Right lobe of liver (tissue), 4 donors: ENCODE measurements around the gene IL17C.

Source experiments
- POLR2A ChIP-seq: fragments of 450-650 bp; IDR thresholded peaks from one replicate; pipeline ENCODE4 v1.6.1; 2017; ENCODE audit warnings: antibody characterized with exemption, mild to moderate bottlenecking
- TF ChIP-seq, protein P1 (sequence below), 4 donors: fragments of 200-600 bp in 3 of 4; fragments of 450-650 bp in 1 of 4; IDR thresholded peaks; one replicate each; pipeline versions ENCODE4 v1.5.1 to v1.8.0; 2016 to 2022; ENCODE audit warnings: antibody characterized with exemption in 4 of 4, mild to moderate bottlenecking in 2 of 4
- donor health status: DM: no; HTN: no; CAD: no.
- donor health status: DM: no; HTN: no; CAD: no.
- donor health status: DM: no; HTN: yes; CAD: no.

DNA sequence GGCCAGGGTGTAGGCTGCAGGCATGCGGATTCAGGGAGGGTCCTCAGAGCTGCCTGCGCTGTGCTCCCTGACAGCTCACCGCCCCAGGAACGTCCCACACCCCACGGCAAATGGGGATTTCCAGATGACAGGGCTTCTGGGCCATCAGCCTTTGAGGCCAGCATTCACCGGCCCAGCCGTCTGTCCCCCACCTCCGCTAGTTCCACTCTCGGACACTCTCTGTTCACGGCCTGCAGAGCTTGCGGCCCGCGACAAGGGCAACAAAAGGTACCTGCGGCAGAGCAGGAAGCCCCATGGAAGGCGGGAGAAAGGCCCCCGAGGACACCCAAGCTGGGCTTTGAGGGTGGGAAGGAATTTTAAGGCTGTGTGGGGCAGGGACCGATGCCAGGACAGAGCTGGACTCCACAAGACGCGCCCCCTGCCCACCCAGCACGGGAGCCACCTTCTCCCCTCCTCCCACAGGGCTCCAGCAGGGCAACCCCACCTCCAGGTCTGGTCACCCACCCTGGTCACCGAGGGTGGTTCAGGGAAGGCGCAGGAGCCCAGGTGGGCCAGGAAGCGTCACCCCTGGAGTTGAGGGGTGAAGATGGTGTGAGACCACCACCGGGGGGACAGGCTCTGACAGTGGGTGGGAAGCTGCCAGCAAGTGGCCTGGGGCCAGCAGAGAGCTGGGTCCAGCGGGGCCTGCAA lies 18.1 kb downstream of the IL17C start:
- TF ChIP-seq, protein P1, sequence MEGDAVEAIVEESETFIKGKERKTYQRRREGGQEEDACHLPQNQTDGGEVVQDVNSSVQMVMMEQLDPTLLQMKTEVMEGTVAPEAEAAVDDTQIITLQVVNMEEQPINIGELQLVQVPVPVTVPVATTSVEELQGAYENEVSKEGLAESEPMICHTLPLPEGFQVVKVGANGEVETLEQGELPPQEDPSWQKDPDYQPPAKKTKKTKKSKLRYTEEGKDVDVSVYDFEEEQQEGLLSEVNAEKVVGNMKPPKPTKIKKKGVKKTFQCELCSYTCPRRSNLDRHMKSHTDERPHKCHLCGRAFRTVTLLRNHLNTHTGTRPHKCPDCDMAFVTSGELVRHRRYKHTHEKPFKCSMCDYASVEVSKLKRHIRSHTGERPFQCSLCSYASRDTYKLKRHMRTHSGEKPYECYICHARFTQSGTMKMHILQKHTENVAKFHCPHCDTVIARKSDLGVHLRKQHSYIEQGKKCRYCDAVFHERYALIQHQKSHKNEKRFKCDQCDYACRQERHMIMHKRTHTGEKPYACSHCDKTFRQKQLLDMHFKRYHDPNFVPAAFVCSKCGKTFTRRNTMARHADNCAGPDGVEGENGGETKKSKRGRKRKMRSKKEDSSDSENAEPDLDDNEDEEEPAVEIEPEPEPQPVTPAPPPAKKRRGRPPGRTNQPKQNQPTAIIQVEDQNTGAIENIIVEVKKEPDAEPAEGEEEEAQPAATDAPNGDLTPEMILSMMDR (IDR thresholded peaks at IDR 0.05): no peak
- no peak for TF ChIP-seq POLR2A
